HG02852 (cell line): Measurements from ENCODE around the gene IPO9.

Experiments
- ATAC-seq: cut with Tn5 transposase; IDR thresholded peaks from one replicate; pipeline ENCODE4 v1.9.1; 2021; ENCODE audit warnings: mild to moderate bottlenecking, moderate library complexity; ENCODE audit not compliant: unreplicated experiment

The IPO9 gene

DNA sequence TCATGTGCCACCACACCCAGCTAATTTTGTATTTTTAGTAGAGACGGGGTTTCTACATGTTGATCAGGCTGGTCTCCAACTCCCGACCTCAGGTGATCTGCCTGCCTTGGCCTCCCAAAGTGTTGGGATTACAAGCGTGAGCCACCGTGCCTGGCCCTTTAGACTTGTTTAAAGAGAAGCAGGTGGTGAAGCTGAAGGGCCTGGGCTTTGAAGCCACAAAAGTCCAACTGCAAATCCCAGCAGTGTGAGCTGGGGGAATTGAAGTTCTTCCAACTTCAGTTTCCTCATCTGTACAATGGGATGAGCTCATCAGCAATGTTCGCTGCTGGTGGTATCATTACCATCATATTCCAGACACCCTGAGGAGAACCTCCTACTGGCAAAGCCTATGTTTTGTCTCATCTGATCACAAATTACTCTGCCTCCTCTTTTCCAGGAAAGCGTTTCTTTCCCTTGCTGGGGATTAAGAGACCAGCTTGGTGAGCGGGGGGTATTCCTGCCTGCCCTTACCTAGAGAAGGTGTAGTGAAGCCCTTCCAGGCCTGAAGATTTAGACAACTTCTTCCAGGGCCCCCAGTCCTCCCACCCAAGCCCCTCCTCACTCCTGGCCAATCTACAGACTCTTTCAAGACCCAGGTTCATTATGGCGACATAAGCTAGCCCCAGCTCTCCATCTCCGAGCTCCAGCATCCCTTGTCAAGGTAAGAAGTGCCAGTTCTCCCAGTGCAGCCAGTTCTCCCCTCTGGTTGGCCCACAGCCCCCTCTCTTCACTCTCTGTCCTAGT lies 57.3 kb downstream of the IPO9 start:
- no peak for ATAC-seq

GRCh38 chr1:201887116-201887866 lies 58.3 kb downstream of the IPO9 start:
- ATAC-seq, result no peak

DNA sequence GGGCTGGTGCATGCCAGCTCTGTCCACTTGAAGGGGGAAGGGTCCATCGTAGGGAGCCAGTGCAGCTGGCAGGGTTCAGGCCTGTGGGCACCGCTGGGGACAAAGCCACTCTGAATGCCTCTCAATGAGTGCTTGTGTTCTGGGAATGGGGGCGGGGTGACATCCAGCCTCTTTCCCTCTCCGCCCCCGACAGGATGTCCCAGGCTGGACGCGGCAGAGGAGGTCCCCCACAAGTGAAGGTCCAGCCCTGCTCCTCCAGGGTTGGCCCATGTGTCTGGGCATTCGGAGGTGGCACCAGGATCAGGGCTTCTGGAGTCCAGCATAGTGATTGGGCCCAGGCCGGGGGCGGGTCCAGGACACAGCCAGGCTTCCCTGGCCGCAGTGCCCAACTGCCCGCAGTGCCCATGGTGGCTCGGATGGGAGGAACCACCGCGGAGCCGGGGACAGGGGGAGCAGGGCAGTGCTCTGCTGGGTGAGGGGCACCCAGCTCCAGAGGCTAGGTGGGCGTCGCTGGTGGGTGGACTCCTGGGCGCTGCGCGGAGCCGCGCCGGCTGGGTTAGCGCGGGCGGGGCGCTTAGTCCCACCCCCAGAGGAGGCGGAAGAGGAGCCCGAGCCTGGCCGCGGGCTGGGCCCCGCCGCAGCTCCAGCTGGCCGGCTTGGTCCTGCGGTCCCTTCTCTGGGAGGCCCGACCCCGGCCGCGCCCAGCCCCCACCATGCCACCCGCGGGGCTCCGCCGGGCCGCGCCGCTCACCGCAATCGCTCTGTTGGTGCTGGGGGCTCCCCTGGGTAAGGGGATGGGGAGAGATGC lies 59.5 kb downstream of the IPO9 start, which contains the start of gene SHISA4:
Gene SHISA4, plus strand, starts transcription at position 617 of the 808 bp plus-strand sequence. Its CDS starts 97 bp downstream, at position 714.
- ATAC-seq, result no peak

GRCh38 chr1:201889090-201889968 lies 60.4 kb downstream of the IPO9 start:
- no peak for ATAC-seq

DNA sequence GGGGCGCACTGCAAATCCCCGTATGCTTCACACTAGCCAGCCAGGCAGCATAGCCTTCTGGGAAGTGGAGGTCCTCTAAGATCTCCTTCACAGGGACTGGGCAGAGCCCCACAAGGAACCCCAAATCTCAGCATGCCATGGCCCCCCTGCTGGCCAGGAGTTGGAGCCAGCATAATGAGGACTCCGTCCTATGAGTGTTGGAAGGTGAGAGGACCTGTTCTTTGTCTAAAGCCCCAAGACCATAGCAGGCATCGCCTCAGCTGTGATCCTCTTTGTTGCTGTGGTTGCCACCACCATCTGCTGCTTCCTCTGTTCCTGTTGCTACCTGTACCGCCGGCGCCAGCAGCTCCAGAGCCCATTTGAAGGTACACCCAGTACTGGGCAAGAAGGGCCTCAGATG lies 61.3 kb downstream of the IPO9 start:
- ATAC-seq, result no peak

DNA sequence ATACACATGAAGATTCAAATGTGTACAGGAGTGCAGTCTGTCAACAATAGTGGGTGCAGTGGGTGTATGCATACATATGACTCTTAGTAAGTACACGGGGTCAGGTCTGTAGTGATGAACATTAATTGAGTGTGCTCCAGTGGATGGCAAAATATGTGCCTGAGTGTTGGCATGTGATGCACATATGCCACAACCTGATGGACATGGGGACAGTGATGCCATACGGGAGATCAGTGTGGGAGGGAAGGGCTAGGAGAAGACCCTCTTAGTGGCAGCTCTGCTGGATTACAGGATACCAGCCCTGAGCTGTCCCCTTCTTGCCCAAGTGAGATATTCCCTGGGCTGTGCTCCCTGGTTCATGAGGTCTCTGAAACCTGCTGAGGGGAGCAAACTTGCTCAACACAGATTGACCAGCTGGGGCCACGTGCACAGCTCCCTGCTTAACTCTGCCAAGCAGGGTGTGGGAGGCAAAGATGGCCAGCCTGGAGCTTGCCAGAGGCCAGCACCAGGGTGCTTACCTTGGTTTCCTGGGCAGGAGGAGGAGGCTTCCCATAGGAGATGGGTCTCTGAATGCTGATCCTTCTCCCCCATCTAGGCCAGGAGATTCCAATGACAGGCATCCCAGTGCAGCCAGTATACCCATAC lies 62.0 kb downstream of the IPO9 start:
- no peak for ATAC-seq

GRCh38 chr1:201891451-201892045 lies 62.6 kb downstream of the IPO9 start:
- ATAC-seq, result no peak

DNA sequence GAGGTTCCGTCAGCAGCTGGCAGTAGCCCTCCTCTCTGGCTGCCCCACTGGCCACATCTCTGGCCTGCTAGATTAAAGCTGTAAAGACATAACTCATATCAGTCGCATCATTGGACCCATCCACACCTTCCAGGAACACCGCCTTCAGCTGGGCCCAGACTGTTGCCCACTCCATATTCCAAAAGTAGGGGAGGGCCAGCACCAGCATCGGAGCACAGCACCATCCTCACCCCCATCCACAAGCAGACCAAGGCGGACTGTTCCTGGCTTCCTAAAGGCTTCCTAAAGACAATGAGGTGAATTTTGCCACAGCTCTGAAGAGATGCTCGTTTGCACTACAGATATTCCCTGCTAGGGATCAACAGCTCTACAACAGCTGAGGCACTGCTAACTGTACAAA lies 63.3 kb downstream of the IPO9 start:
- ATAC-seq, result no peak

GRCh38 chr1:201893431-201893830 lies 64.5 kb downstream of the IPO9 start:
- no peak for ATAC-seq

GRCh38 chr1:201894343-201895119 lies 65.6 kb downstream of the IPO9 start:
- no peak for ATAC-seq

- no peak for ATAC-seq
These were observed 66.2 kb downstream of the IPO9 start for GRCh38 chr1:201895120-201895665.

DNA sequence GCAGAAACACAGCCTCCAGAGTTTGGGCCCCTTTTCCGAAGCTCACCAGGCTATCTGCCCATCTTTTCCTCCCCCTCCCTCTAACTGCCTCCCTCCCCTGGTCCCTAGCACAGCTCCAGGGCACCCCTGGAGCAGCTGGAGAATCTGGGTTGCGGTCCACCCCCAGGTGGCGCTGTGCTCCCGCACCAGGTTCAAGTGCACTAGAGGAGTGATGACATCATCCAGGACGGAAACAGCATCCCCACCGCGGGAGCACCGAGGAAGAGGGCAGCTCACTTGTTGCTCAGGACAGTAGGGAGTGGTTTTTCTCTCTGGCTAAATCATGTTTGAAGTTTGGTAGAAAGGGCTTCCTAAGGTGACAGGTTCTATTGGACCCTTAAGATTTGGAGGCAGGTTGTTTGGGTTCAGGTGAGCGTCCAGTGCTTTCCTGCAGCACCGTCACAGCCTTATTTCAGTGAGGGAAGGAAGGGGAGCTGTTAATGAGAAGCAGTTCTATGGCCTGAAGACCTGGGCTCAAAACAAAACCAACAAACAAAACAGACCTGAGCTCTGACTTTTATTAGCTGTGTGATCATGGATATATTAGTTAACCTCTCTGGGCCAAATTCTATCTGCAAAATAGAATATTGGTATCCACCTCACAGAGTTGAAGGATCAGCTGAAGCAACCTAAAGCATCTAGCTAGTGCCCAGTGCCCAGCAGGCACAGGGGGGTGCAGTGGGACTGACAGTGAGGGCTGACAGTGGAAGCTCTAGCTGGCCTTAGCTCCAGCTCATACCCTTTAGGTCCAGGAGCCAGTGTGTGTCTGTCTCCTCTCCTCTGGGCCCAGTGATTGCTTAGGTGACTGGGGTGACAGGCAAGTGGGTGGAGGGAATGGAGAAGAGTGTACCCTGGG lies 67.2 kb downstream of the IPO9 start:
- peak; percentile 80 for ATAC-seq

DNA sequence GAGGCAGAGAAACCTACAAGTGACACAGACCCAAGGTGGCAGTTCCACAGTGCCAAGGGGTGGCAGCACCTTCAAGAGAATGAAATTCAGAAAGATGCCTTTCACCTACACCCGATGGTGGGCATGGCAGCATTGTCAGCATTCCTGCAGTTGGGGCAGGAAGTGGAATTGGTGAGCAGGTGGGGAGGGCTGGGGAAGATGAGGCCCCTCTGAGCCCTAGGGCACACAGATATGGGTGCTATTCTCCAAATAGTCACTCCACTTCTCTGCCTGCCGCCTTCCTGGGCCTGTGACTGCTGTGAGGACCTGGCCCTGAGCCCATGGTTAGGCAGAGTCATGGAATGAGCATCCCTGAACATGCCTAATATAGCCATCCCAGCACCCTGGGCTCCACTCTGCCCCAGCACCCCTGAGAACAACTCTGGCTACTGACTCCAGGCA lies 68.0 kb downstream of the IPO9 start:
- no peak for ATAC-seq

DNA sequence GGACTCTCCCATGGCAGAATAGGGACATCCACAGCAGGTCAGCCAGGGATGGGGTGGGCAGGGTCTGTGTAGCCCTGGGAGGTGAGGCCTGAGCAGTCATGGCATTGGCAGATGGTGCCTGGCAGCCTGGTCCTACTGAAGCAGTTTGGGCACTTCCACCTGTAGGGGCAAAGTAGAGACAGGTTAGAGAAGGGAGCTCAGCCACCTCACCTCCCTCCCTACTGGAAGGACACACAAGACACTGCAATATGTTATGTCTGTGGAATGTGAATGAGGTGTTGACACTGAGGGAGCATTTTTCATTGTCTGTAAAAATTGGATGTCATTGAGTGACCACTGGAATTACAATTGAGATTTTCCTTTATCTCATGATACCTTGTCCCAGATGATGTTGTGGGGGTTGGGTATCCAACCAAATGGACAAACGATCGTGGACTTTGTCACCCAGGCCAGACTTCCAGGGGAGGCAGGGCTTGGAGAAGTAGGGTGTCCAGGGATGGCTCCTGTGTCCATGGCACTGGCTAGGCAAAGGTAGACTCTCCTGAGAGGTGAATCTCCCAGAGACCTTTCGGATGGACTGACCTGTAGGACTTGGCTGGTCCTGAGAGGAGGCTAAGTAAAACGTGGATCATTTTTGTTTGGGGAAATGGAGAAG lies 69.4 kb downstream of the IPO9 start:
- no peak for ATAC-seq

- no peak for ATAC-seq
These were observed 70.0 kb downstream of the IPO9 start for GRCh38 chr1:201898992-201899391.

GRCh38 chr1:201899683-201900429 lies 70.9 kb downstream of the IPO9 start:
- ATAC-seq, result no peak
